ENCODE results near the gene CYFIP2. TPM values are rescaled to one million over a fixed set of nuclear protein-coding genes. Genes with fewer than 3 reads are reported as not detected.

CYFIP2 gene
- total and polyA plus RNA-seq, 10 of the 15 experiments (the other 5 are each of a cell fraction or from before 2014, with no cell fraction given): 43.4 to 173 (median 96.0) TPM

DNA sequence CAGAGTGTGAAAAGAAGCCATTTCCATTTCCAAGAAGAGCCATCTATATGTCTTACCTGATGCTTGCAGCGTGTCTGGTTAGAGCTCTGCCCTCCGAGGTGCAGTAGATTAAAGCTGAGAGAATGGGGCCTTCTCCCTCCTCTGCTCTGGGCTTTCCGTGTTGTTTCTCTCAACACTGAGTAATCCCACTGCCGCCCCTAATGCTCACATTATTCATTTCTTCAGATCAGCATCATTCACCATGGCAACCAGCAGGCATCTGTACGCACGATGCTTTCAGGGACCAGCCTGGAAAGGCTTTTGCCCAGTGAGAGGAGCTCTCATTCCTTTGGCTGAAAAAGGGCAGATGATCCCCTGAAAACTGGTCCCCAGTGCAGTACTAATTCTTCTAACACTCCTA lies 79.6 kb downstream of the CYFIP2 start:
- in situ Hi-C loops (cut with MboI) (no loop called here), intact Hi-C loops (cut with micrococcal nuclease; ENCODE audit: unreplicated experiment) (no loop called here)
- Histone ChIP-seq H3K9me3 (replicated peaks; ENCODE audit: control insufficient read depth, insufficient read depth, low read length) (peaks cover 3% of the 10 kb centered on the region; the same call in 2 of the 3 replicates), H3K4me2 (ENCODE audit: control insufficient read depth, insufficient read depth) (no peak overlapping the region), H3K27ac (ENCODE audit: control insufficient read depth, insufficient read depth) (no peak overlapping the region), H3K79me2 (ENCODE audit: control insufficient read depth, insufficient read depth, low read length) (no peaks in the 10 kb centered on the region), H2AFZ (ENCODE audit: control insufficient read depth, low read depth, low read length) (no peak overlapping the region), H4K20me1 (ENCODE audit: control insufficient read depth, insufficient read depth) (no peaks in the 10 kb centered on the region), H3K4me1 (ENCODE audit: control insufficient read depth, insufficient read depth, low read length) (no peaks in the 10 kb centered on the region), H3K4me3 (no peak overlapping the region), H3K9ac (ENCODE audit: control insufficient read depth, insufficient read depth, low read length) (no peak overlapping the region), H3K27me3 (replicated peaks in 1 of 2; ENCODE audit: control insufficient read depth in 2 of 2, insufficient read depth in 2 of 2, low read length in 1 of 2) (no peaks in the 10 kb centered on the region), H3K36me3 (ENCODE audit: control insufficient read depth in 2 of 2, insufficient read depth in 2 of 2, low read length in 1 of 2) (peaks cover 1 to 27% of the 10 kb centered on the region in 2 experiments; a peak in 3 of 4 replicates)
- ChIA-PET CTCF (interaction anchor here (1.2 to 2.8 kb wide), 5 partner anchors 8 to 398 kb away, joined by 4 to 10 read pairs (median 7); partner anchors contain the start of gene LSM11), SMC1A (ENCODE audit: uncharacterized antibody, unreplicated experiment) (interaction anchor here (1.0 to 2.0 kb wide), 4 partner anchors 9 to 126 kb away, joined by 3 to 7 read pairs (median 4); no protein-coding TSS in a partner anchor), POLR2A (no interaction called here), RAD21 (ENCODE audit: unreplicated experiment) (interaction anchor here (1.5 kb wide), 1 partner anchor 17 kb away, joined by 3 read pairs; no protein-coding TSS in a partner anchor)
- TF ChIP-seq MEF2A (IDR thresholded peaks at IDR 0.05; ENCODE audit: insufficient read depth, low read depth, low read length): no peak
- no peak for TF ChIP-seq STAT3 (IDR thresholded peaks at IDR 0.05; ENCODE audit: low read depth, low read length)
- TF ChIP-seq ZNF384 (IDR thresholded peaks at IDR 0.05; ENCODE audit: borderline replicate concordance, low read depth, low read length): no peak
- TF ChIP-seq, protein P1, sequence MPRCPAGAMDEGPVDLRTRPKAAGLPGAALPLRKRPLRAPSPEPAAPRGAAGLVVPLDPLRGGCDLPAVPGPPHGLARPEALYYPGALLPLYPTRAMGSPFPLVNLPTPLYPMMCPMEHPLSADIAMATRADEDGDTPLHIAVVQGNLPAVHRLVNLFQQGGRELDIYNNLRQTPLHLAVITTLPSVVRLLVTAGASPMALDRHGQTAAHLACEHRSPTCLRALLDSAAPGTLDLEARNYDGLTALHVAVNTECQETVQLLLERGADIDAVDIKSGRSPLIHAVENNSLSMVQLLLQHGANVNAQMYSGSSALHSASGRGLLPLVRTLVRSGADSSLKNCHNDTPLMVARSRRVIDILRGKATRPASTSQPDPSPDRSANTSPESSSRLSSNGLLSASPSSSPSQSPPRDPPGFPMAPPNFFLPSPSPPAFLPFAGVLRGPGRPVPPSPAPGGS (IDR thresholded peaks at IDR 0.05; ENCODE audit: borderline replicate concordance, insufficient read depth, low read depth, low read length, poor library complexity, severe bottlenecking): no peak
- TF ChIP-seq IKZF2 (IDR thresholded peaks at IDR 0.05): no peak
- WGBS (ENCODE audit: insufficient coverage, insufficient replicate concordance, low lambda C conversion rate, missing lambda C conversion rate): 95% methylated on average over 6 of the region's 6 CpGs
- no peak for DNase-seq (ENCODE audit: low read depth, low spot score)
- no peak for ATAC-seq
- BruUV-seq (replicated peaks): no TSS peak
- FAIRE-seq: no peak
